Transverse colon (tissue), 4 donors: ENCODE measurements around the gene HOXA10.

Experiments used
- EP300 ChIP-seq: sonication (generic); formaldehyde crosslinking; IDR thresholded peaks from one replicate; pipeline ENCODE4 v1.6.1; 2017; ENCODE audit warnings: antibody characterized with exemption, low read depth
- POLR2A ChIP-seq: fragments of 450-650 bp; IDR thresholded peaks from one replicate; pipeline ENCODE4 v1.6.1; 2016; ENCODE audit warnings: antibody characterized with exemption, mild to moderate bottlenecking, moderate library complexity
- POLR2AphosphoS5 ChIP-seq, 3 donors: sonication (generic); formaldehyde crosslinking; IDR thresholded peaks; one replicate each; pipeline ENCODE4 v1.6.1; 2016; ENCODE audit warnings: antibody characterized with exemption in 3 of 3
- TF ChIP-seq, protein P1 (sequence below), 5 experiments: fragments of 200-600 bp in 3 of 5; fragments of 450-650 bp in 2 of 5; sonication (generic) in 3 of 5; IDR thresholded peaks; 1 replicate in 2 of 5; 2 replicates in 3 of 5; pipeline ENCODE4 v1.5.1; 2016 to 2017; ENCODE audit warnings: antibody characterized with exemption in 5 of 5, inconsistent platforms in 3 of 5, mild to moderate bottlenecking in 2 of 5, moderate library complexity in 1 of 5

- TF ChIP-seq, protein P1, sequence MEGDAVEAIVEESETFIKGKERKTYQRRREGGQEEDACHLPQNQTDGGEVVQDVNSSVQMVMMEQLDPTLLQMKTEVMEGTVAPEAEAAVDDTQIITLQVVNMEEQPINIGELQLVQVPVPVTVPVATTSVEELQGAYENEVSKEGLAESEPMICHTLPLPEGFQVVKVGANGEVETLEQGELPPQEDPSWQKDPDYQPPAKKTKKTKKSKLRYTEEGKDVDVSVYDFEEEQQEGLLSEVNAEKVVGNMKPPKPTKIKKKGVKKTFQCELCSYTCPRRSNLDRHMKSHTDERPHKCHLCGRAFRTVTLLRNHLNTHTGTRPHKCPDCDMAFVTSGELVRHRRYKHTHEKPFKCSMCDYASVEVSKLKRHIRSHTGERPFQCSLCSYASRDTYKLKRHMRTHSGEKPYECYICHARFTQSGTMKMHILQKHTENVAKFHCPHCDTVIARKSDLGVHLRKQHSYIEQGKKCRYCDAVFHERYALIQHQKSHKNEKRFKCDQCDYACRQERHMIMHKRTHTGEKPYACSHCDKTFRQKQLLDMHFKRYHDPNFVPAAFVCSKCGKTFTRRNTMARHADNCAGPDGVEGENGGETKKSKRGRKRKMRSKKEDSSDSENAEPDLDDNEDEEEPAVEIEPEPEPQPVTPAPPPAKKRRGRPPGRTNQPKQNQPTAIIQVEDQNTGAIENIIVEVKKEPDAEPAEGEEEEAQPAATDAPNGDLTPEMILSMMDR (IDR thresholded peaks at IDR 0.05) = no peak
- TF ChIP-seq POLR2AphosphoS5 (IDR thresholded peaks at IDR 0.05) (peak in 1 of 3 donors; percentile 21), POLR2A (no peak), EP300 (no peak)
These were observed 32.8 kb downstream of the HOXA10 start for GRCh38 chr7:27141137-27141922.
